ENCODE measurements around the gene RGS13. TPM values are rescaled to one million over a fixed set of nuclear protein-coding genes. Genes with fewer than 3 reads are reported as not detected.
A peak's percentile ranks its signal among the peaks of the same experiment; 100 is the strongest.

The RGS13 gene
- total and polyA plus RNA-seq, 10 donors, result 0.09 to 13.3 (median 0.43) TPM; not detected in 1

DNA sequence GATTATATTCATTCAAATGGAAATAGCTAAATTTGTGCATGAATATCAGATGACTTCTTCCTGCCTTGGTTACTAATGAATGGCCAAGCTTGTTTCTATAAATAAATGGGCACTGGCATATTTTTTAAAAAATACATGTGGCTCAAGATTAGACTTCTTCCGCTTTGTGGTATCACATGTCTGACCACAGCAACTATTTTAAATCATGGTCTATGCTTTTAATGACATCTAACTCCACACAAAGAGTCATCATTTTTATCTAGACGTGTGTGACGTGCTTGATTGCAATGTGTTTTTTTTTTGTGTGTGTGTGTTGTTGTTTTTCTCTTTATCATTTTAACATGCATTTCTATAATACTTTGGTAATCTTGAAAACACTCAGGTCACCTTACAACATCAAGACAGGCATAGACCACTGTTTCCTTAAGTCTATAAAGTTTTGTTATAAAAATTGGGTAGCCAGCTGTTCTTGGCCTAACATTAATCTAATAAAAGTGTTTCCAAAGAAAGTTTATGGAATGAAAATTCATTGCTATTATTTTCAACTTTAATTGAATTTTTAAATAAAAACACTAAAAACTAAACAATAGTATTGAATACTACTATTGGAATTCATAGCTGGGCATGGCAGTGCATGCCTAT is 30.8 kb upstream of the RGS13 start:
- intact Hi-C loops (cut with DNase I; ENCODE audit: low total_unique reads), result no loop called here
- TF ChIP-seq POLR2AphosphoS5 (IDR thresholded peaks at IDR 0.05) (no peak), POLR2A (IDR thresholded peaks at IDR 0.05) (no peak)
- TF ChIP-seq, protein P1, sequence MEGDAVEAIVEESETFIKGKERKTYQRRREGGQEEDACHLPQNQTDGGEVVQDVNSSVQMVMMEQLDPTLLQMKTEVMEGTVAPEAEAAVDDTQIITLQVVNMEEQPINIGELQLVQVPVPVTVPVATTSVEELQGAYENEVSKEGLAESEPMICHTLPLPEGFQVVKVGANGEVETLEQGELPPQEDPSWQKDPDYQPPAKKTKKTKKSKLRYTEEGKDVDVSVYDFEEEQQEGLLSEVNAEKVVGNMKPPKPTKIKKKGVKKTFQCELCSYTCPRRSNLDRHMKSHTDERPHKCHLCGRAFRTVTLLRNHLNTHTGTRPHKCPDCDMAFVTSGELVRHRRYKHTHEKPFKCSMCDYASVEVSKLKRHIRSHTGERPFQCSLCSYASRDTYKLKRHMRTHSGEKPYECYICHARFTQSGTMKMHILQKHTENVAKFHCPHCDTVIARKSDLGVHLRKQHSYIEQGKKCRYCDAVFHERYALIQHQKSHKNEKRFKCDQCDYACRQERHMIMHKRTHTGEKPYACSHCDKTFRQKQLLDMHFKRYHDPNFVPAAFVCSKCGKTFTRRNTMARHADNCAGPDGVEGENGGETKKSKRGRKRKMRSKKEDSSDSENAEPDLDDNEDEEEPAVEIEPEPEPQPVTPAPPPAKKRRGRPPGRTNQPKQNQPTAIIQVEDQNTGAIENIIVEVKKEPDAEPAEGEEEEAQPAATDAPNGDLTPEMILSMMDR (IDR thresholded peaks at IDR 0.05 in 8 of 11, conservative IDR thresholded peaks at IDR 0.05 in 3 of 11), result no peak
- H3K4me3 ChIP-seq, result no peak overlapping the region
- no peaks in the 10 kb centered on the region for H3K27me3 ChIP-seq (replicated peaks in 1 of 7)
- WGBS, 5 donors, result 32 to 40% (median 39%) methylated on average over 3 of the region's 3 CpGs
- no peaks in the 10 kb centered on the region for H3K36me3 ChIP-seq
- no peak for DNase-seq
- no peaks in the 10 kb centered on the region for H3K9me3 ChIP-seq
- H3K27ac ChIP-seq, result no peak overlapping the region
- H3K4me1 ChIP-seq, result peaks cover 0 to 33% (median 18%) of the 10 kb centered on the region in 6 donors

DNA sequence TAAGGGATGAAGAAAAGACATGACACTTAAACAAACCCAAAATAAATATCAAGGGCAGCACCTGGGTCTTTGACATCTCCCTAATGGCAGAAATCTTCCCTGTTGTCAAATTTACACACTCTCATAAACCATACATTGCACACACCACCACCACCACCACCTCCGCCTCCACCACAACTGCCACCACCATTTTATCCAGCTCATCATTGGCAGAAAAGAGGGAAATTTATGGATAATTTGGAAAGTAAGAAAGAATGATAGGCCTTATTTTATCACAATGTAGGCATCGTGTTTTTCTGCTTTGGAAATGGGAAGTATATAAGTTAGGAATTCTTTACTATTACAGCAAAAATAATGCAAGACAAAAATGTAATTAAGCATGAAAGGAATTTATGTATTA is 27.3 kb upstream of the RGS13 start:
- intact Hi-C loops (cut with DNase I; ENCODE audit: low total_unique reads), result no loop called here
- Histone ChIP-seq H3K4me1 (peaks cover 0 to 29% (median 20%) of the 10 kb centered on the region in 6 donors), H3K4me3 (peak overlapping the region in 1 of 8 donors; percentile 23), H3K36me3 (no peaks in the 10 kb centered on the region), H3K9me3 (no peaks in the 10 kb centered on the region), H3K27ac (peak overlapping the region in 3 of 8 donors; percentile 46 to 52 (median 51)), H3K27me3 (replicated peaks in 1 of 7) (no peaks in the 10 kb centered on the region)
- no peak for DNase-seq
- TF ChIP-seq POLR2A (IDR thresholded peaks at IDR 0.05) (no peak), POLR2AphosphoS5 (IDR thresholded peaks at IDR 0.05) (no peak)
- TF ChIP-seq, protein P1 (IDR thresholded peaks at IDR 0.05 in 8 of 11, conservative IDR thresholded peaks at IDR 0.05 in 3 of 11), result no peak
- WGBS, 5 donors, result 45 to 83% (median 75%) methylated on average over 2 of the region's 2 CpGs

DNA sequence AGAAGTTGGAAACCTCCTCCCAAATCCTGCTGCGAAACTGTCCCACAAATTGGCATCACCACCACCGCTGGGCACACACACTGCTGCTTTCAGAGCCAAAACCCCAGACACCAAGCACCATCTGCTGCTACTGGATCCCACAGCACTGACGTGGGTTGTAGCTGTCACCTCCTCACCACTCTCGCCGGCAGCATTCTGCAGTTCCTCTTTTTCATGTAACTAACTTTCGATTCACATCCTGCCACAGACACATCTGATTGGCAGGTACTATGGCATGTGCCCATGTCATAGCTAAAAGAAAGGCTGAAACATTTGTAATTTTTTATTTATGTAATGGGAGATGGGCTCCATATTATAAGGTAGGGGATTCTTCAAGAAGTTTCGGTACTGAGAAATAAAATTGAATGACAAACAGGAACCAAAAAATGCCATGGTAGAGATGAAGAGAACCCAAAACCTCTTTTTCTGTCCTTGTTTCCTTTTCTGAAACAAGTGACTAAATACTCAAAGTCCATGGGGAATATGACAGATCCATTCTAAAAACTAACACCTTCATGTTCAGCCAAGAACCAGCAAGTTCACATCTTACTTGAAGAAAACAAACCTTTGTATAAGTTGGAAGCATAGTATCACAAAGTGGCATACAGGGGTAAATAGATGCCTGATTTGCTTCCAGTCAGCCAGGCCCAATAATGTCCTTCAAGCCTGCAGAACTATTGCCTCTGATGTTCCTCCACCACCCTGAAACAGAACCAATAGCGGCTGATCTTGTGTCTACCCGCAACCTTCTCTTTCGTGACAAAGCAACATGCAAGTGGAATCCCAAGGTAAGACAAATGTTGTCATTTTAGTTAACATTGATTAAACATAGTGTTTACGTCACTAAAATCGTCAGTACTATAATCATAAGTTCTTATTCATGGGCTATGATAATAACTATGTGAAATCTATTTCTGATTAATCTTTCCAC is 26.6 kb upstream of the RGS13 start:
- TF ChIP-seq POLR2AphosphoS5 (IDR thresholded peaks at IDR 0.05) (peak in 2 of 3 donors; percentile 57 to 78), POLR2A (IDR thresholded peaks at IDR 0.05) (no peak)

GRCh38 chr1:192610112-192610889 is 25.6 kb upstream of the RGS13 start:
- TF ChIP-seq POLR2AphosphoS5 (IDR thresholded peaks at IDR 0.05) (no peak), POLR2A (IDR thresholded peaks at IDR 0.05) (no peak)
- TF ChIP-seq, protein P1 (IDR thresholded peaks at IDR 0.05 in 8 of 11, conservative IDR thresholded peaks at IDR 0.05 in 3 of 11), result peak in 10 of 11 experiments; percentile 32 to 71 (median 63)
- Histone ChIP-seq H3K9me3 (no peaks in the 10 kb centered on the region), H3K27ac (no peak overlapping the region), H3K36me3 (no peaks in the 10 kb centered on the region), H3K4me1 (peaks cover 0 to 23% (median 17%) of the 10 kb centered on the region in 6 donors), H3K27me3 (replicated peaks in 1 of 7) (no peaks in the 10 kb centered on the region), H3K4me3 (no peak overlapping the region)
- intact Hi-C loops (cut with DNase I; ENCODE audit: low total_unique reads), result loop anchor here (5.0 kb wide), 1 partner anchor 138 kb away; no protein-coding TSS in a partner anchor
- DNase-seq, result no peak
- WGBS, 5 donors, result 48 to 60% (median 56%) methylated on average over 3 of the region's 3 CpGs

More for the DNA sequence above, 26.6 kb upstream of the RGS13 start:
- intact Hi-C loops (cut with DNase I; ENCODE audit: low total_unique reads), result loop anchor here (5.0 kb wide), 1 partner anchor 137 kb away; no protein-coding TSS in a partner anchor
- Histone ChIP-seq H3K4me1 (peaks cover 0 to 29% (median 20%) of the 10 kb centered on the region in 6 donors), H3K27me3 (replicated peaks in 1 of 7) (no peaks in the 10 kb centered on the region), H3K36me3 (no peaks in the 10 kb centered on the region), H3K4me3 (peak overlapping the region in 1 of 8 donors; percentile 23), H3K9me3 (no peaks in the 10 kb centered on the region), H3K27ac (peak overlapping the region in 4 of 8 donors; percentile 16 to 52 (median 48))
- DNase-seq, result peak; percentile 92
- 39 to 52% (median 48%) methylated on average over 12 of the region's 12 CpGs for WGBS, 5 donors
